Non-pigmented ciliary epithelial cell (primary cell): ENCODE data around the gene HRH4.

Experiments used
- DNase-seq: peaks from one replicate; pipeline ENCODE4 v3.0.0-alpha.2; 2010; ENCODE audit warnings: low read depth

HRH4 gene, protein sequence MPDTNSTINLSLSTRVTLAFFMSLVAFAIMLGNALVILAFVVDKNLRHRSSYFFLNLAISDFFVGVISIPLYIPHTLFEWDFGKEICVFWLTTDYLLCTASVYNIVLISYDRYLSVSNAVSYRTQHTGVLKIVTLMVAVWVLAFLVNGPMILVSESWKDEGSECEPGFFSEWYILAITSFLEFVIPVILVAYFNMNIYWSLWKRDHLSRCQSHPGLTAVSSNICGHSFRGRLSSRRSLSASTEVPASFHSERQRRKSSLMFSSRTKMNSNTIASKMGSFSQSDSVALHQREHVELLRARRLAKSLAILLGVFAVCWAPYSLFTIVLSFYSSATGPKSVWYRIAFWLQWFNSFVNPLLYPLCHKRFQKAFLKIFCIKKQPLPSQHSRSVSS

DNA sequence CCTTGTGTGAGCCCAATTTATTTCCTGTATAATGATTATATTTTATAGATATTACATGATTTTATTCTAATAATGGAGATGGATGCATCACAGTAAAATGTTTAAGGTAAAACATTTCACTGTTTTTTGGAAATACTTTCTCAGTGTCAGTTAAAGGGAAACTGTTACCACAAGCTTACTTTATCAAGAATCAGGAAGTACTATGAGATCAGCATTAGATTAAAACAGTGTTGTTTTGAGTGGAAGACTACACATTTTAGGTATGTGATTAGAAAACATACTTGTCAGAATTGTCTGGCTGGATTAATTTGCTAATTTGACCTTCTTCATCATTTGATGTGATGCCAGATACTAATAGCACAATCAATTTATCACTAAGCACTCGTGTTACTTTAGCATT lies at the start of gene HRH4:
TSS of gene HRH4 (plus strand) at position 250 of the 400 bp plus-strand sequence. CDS start at position 342, 92 bp downstream.
- DNase-seq = no peak

DNA sequence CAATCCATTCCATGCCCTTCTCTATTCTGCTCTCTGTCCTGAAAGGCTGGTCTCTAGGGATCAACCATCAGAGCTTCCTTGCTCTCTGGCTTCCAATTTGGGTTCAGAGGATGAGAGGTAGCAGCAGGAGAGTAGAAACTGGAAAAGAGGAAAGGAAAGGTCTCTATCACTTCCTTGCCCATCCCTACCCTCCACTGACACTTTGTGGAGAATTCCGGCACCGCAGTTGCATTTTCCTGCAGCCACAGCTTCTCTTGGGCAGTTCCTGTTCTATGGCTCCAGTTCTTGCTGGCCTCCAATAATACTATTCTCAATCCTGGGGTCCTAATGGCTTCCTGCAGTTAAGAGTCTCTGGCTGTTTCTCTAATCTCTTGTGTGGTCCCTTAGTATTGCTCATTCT lies 47.3 kb upstream of the HRH4 start:
- no peak for DNase-seq

DNA sequence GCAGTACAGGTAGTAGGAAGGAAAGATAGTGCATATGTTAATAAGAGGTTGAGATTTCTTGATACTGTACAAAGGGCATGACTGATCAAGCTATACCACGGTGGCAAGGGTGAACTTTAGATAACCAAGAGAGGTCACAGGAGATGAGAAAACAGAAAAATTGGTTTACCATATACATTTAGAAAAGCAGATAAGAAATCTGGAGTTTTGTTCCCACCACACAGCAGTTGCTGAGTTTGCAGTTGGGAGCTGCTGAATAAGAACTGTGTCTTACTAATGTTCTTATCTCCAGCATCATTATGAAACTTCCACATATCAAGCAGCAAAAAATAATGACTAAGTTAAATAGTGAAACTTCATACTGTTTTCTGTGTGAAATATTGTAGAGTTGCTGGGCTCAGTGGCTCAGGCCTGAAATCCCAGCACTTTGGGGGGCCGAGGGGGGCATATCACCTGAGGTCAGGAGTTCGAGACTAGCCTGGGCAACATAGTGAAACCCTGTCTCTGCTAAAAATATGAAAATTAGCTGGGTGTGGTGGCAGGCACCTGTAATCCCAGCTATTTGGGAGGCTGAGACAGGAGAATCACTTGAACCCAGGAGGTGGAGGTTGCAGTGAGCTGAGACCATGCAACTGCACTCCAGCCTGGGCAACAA lies 46.0 kb upstream of the HRH4 start:
- no peak for DNase-seq

DNA sequence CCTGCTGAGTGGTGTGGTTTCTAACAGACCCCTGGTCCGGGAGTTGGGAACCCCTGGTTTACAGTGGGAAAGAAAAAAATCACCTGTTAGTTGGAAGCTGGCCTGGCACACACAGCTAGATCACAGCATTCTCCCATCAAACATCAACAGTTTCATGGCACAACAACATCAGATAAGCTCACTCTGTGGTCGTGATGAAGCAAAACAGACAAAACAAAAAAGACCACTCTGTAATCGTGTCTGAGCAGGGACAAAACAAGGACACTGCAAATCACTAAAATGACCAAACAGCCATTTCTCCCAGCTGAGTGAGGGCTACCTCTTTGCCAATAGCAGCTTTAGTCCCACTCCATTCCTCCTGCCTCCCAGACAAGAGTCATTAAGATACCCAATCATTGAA lies 43.0 kb upstream of the HRH4 start:
- DNase-seq = no peak

DNA sequence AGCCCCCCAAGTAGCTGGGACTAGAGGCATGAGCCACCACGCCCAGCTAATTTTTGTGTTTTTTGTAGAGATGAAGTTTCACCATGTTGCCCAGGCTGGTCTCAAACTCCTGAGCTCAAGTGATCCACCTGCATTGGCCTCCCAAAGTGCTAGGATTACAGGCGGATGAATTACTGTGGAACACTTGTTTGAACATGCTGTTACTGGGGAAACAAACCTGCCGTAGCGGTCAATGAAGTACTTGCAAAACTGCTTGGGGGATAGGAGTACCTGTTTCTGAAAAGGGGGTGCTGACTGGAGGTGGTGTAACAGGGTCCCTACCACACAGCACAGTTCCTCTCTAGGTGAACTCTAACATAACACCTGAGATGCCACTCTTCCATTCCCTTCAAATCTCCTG lies 39.9 kb upstream of the HRH4 start:
- DNase-seq = no peak

DNA sequence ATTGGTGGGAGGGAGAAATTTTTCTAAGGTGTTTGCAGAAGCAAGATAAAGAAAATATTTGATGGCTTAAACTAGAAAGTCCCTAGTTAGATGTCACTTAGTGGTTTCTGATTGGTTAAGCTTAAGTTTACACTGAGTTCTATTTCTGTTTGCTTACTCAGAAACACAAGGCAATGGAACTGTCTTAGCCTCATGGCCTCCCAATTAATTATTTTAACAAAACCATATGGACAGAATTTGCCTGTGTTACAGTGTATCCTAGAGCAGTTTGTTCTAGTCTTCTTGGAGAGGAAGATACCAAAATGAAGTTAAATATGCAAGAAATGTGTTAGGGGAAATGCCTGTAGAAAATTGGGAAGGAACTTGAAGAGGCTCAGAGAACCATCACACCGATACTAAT lies 38.6 kb upstream of the HRH4 start:
- no peak for DNase-seq

DNA sequence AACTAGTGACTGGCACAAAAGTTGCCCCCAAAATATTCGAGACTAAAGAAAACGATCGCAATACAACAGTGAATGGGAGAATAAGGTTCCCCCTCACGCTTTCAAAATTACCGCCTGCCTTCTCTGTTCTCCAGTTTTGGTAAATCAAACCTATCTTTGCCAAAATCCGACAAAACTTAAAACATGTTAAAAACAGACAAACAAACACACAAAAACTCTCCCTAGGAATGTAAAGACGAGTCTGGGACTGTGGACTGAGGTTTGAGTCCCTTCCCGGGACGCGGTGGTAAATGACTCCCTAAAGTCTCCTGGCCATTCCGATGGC lies 34.4 kb upstream of the HRH4 start:
- no peak for DNase-seq

DNA sequence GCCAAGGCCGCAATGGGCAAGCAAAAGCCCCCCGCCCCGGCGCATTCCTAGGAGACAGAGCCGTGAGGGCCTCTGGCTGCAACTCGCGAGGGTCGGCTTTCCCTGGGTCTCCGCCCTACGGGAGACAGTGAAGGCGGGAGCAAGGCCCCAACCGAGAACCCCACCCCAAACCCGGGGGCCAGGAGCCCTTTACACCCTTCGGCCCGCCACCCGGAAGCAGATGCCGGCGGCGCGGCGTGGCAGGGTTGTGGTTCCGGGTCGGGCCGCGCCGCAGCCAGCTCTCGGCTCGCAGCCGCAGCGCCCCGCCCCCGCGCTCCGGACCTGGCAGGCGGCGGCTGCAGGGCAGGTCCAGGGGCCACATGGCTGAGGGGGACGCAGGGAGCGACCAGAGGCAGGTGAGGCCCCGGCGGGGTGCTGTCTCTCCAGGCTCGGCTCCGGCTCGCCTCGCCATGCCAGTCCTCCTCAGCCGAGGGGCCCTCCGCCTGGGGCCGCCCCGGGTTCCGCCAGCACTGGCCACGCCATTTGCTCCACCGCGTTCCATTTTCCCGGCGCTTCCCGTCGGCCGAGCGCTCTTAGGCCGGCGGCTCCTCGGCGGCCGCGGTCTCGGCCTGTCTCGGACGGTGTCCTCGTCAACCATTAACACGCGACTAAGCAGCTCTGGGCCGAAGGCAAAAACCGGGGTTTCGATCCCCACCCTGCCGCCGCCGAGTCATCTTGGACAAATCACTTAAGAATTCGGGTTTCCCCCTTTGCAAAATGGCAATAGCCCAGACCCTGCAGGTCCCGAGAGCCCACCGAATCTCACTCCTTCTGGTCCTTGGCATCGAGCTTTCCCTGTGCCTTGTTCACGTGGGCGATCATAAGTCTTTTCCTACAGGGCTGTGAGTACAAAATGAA lies 33.8 kb upstream of the HRH4 start, which contains the start of gene IMPACT:
TSS of gene IMPACT (plus strand) at position 273 of the 897 bp plus-strand sequence. CDS start at position 360, 87 bp downstream.
- no peak for DNase-seq

DNA sequence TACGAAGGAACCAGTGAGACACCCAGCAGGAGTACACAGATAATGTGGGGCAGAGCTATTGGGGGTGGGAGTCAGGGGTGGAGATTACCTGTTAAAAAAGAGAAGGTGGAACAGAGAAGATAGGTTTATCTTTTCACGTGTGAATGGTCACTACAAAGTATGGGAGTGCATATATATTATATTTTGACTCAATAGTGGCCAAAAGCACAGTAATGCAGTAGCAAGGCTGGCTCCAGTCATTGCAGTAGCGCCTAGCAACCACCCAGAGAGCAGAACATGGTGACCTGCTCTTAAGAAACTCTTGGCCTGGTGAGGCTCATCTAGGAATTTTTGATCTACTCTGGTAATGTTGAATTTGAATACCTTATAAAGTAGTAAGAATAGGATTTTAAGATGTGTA lies 33.0 kb upstream of the HRH4 start:
- DNase-seq = no peak

DNA sequence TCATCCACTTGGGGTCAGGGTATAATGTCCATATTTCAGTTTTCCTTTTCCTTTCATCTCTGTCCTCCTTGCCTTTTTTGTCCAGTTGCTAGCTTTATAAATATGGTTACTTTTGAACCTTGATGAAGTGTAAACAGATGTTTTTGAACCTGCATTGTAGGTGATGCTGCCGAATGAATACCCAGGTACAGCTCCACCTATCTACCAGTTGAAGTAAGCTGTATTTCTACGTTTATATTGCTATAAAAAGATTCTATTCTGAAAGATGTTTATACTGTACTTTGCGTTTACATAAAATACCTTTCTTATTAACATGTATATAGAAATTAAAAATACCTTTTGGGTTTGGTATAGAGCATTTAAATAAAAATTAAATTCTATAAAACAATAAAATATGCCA lies 31.7 kb upstream of the HRH4 start:
- no peak for DNase-seq

DNA sequence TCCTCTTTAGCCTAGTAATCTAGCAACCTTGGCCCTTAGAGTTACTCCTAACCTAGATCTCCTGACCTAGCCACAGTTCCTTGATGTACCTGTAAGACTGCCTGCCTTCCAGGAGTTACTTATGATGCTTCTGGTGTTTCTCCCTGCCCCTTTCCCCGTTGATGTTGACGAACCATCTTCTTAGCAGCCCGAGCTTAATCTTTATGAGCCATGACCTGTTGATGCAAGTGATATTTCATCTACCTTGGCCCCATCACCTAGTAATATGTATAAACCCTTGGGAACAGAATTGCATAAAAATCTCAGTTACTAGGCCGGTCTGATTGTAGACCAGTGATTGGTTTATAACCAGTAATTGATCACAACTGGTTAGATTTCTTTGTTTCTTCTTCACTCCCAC lies 31.2 kb upstream of the HRH4 start:
- no peak for DNase-seq

DNA sequence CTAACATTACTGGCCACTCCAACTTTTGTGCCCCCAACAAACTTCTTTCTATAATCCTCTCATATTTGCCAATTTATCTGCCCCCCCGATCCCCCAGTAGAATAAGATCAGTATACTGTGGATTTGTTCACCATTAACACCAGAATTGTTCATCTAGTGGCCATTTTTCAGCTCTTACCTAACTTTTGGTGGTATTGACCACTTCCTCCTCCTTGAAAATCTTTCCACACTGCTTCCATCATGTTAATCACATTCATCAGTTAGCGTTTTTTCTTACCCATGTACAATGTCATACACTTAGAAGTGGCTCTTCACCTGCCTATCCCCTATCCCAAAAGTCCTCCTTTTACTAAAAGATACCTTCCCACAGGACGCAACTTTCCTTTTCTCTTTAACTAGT lies 27.8 kb upstream of the HRH4 start:
- no peak for DNase-seq

DNA sequence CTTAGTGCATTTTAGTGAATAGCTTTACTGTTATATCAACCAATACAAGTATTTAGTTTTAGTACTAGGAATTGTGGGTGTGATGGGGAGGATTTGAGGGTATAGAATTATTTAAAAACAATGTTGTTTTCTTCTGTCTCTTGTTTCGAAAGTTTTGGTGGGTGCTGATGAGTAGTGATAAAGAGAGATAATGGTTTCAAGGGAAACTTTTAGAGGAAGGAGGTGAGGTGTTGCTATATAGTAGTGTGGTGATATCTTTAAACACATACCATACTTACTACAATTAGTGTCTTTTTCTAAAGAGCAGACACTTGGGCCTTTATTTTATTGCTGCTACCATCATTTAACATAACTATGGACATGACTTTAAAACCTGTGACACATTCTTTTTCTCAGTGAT lies 23.5 kb upstream of the HRH4 start:
- DNase-seq = no peak

DNA sequence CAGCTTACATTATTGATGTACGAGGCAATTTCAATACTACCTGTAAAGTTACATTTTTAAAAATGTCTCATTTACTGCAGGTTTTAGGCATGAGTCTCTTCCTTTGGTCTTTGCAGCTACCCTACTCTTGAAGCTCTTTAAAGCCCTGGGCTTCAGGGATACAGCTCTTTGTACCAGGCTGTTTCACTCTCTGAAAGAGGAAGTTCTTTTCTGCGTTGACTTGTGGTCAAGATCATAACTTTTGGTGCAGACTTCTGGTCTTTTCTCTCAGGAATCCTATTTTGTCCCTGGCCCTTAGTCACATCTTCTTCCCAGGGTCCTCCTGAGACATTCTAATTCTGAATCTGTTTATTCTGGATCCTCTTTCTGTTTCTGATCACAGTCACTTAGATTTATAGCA lies 16.6 kb upstream of the HRH4 start:
- DNase-seq = no peak

DNA sequence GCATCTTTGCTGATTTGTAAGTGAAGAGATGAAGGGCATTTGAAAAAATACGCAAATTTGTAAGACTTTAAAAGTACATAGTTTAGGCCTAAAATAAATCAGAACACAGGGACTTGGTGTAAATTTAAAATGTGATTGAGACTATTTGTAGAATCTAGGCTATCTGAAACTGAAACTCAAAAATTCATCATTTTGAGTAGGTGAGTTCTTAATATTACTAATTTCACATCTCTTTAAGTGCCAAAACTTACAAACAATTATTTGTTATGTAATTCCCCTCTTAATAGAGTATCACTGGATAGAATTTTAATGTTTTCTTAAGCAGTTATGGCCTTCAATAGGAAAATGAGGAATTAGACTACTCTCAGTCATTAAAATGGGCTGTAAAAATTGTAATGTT lies 14.0 kb upstream of the HRH4 start:
- no peak for DNase-seq

DNA sequence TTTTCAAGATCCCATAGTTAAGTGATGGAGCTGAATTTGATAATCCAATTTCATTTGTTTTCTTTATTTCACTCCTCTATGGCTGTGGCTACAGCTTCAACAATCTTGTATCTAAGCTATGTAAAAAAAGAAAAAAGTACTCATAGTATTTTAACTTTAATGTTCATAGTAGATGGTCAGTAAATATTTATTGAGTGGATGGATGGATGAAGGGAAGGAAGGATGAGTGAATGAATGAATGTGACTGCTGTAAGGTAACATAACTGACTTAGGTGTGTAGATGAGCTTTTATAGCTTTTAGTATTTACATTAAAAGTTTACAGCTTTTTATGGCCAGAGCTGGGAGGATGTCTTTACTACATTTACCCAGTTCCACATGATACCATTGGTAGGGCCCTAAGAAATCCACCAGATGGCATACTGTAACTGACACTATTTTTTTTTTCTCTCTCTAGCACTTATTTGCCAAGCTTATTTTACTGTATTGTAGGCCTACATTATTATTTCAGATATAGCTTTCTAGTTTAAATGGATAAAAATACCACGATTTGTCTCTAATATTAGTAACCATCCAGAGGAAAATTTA lies 13.4 kb upstream of the HRH4 start:
- no peak for DNase-seq

DNA sequence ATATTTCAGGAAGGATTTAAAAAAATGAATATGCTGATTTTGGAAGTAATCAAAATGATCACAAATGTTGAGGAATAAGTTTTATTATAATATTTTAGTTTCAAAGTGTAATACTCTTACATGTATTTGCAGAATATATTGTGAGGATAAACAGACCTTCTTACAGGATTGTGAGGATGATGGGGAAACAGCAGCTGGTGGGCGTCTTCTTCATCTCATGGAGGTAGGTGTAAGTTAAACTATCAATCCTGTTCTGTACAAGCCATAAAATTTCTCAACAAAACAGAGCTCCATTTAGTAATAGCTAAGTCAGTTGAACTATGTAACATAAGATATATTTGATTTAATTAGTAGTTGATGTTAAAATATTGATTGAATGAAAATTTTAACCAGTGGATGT lies 12.5 kb upstream of the HRH4 start:
- no peak for DNase-seq

DNA sequence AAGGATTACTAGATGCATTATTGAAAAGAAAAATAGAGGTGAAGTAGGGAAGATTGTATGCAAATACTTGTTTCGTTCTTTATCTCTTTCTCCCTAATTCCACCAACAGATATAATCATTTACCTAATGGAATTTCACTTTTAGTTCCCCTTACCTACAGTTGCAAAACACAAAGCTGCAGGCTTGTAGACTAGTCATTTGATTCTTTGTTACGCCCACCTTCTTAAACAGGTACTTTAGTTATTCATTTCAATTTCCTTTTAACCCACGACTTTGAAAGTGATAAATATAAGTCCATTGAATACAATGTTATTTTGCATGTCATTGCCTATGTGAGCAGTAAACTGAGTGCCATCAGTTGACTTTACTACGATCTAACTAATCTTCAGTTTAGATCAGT lies 3.9 kb upstream of the HRH4 start:
- DNase-seq = no peak

DNA sequence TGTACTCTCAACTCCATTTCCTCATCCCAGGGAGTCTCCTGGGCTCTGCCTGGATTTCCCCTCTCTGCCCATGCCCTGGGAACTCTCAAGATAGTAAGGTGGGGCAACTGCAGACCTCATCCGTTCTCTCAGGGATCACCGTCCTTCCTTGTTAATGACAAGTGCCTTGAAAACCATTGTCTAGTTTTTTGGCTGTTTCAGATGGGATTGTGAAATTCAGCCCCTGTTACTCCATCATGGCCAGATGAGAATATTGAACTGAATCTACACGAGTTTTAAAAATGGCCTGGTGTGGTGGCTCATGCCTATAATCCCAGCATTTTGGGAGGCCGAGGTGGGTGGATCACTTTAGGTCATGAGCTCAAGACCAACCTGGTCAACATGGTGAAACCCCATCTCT lies 665 bp upstream of the HRH4 start:
- DNase-seq = no peak

DNA sequence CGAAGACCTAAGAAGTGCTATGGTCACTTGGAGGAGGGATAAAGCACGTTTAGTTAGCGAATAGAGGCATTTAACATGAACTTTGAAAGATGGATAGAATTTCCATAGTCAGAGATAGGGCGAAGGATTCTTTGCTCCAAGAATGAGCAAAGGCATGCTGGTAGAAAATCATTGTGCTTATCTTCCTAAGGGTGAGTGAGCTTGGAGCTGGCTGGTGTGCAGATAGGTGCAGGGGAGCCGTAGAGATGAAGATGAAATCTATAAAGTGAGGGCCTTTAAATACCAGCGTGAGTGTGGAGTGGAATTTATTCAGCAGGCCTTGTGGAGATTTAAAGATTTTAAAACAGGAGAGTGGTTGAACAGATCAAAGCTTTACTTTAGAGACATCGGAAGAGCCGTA lies 1.6 kb downstream of the HRH4 start:
- DNase-seq = no peak

DNA sequence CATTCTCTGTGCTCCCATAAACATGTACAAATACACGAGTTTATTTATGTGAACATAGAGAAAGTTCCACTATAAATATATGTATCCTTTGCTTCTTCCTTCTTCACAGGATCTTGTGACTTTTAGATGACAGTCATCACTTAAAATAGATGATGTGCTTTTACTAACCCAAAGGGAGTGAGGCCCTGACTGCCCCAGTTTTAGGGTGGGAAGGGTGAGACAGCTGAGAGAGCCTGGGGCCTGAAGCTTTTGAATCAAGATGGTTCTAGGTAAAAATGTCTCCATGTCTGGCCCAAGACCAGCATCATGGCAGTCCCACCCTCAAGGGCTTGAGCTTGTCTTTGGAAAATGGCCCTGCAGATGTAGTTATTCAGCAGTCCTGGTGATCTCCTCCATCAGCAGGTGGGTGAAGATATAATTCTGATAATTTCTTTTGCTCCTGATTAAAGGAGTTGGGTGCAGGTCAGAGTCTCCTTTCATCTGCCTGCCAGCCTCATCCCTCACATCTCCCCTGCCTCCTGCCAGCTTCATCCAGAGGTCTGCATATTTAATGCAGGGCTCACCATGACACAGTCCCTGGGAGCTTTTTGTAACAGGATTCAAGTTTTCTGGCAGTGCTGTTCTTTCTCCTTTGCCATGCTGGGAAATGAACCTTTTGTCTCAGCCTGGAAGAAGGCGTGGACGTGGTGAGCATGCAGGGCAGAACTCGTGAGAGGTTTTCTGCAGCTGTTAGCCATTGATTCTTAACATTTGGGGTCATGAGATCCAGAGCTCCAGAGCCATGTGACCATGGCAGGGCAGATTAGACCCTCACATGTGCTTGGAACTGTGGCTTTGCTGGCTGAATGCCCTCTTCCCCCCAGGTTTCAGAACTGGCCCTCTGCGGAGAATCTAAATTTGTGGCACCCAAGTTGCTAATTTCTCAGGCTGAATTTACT lies 2.7 kb downstream of the HRH4 start:
- no peak for DNase-seq
